Parathyroid adenoma (tissue), 2 donors: Measurements from ENCODE around the gene PAWR.

Experiments
- H2AFZ ChIP-seq: fragments of 300-600 bp; sonication (generic); one replicate; pipeline ENCODE4 v1.7.0; 2017; ENCODE audit warnings: antibody characterized with exemption, mild to moderate bottlenecking
- H3K27ac ChIP-seq: fragments of 300-600 bp; sonication (generic); one replicate; pipeline ENCODE4 v1.7.0; 2017
- H3K27me3 ChIP-seq: fragments of 300-600 bp; sonication (generic); one replicate; pipeline ENCODE4 v1.7.0; 2017; ENCODE audit warnings: low read length; ENCODE audit not compliant: control insufficient read depth, insufficient read depth
- H3K36me3 ChIP-seq: fragments of 300-600 bp; sonication (generic); one replicate; pipeline ENCODE4 v1.7.0; 2017; ENCODE audit warnings: low read length; ENCODE audit not compliant: control insufficient read depth, insufficient read depth
- H3K4me1 ChIP-seq: fragments of 300-600 bp; sonication (generic); one replicate; pipeline ENCODE4 v1.7.0; 2017; ENCODE audit warnings: control low read depth
- H3K4me2 ChIP-seq: fragments of 300-600 bp; sonication (generic); one replicate; pipeline ENCODE4 v1.7.0; 2017; ENCODE audit warnings: low read length
- H3K4me3 ChIP-seq: fragments of 300-600 bp; sonication (generic); one replicate; pipeline ENCODE4 v1.7.0; 2017; ENCODE audit warnings: low read depth, low read length
- H3K79me2 ChIP-seq: fragments of 300-600 bp; sonication (generic); one replicate; pipeline ENCODE4 v1.7.0; 2017; ENCODE audit warnings: control low read depth
- H3K9ac ChIP-seq: fragments of 300-600 bp; sonication (generic); one replicate; pipeline ENCODE4 v1.7.0; 2017; ENCODE audit warnings: mild to moderate bottlenecking
- H3K9me3 ChIP-seq: fragments of 300-600 bp; sonication (generic); one replicate; pipeline ENCODE4 v1.7.0; 2017; ENCODE audit warnings: low read length; ENCODE audit not compliant: control insufficient read depth
- TF ChIP-seq, protein P1 (sequence below): fragments of 300-600 bp; sonication (generic); IDR thresholded peaks from one replicate; pipeline ENCODE4 v1.7.0; 2017; ENCODE audit warnings: antibody characterized with exemption, mild to moderate bottlenecking
- donor health status: primary hyperparathyroidism.

PAWR gene, protein sequence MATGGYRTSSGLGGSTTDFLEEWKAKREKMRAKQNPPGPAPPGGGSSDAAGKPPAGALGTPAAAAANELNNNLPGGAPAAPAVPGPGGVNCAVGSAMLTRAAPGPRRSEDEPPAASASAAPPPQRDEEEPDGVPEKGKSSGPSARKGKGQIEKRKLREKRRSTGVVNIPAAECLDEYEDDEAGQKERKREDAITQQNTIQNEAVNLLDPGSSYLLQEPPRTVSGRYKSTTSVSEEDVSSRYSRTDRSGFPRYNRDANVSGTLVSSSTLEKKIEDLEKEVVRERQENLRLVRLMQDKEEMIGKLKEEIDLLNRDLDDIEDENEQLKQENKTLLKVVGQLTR

DNA sequence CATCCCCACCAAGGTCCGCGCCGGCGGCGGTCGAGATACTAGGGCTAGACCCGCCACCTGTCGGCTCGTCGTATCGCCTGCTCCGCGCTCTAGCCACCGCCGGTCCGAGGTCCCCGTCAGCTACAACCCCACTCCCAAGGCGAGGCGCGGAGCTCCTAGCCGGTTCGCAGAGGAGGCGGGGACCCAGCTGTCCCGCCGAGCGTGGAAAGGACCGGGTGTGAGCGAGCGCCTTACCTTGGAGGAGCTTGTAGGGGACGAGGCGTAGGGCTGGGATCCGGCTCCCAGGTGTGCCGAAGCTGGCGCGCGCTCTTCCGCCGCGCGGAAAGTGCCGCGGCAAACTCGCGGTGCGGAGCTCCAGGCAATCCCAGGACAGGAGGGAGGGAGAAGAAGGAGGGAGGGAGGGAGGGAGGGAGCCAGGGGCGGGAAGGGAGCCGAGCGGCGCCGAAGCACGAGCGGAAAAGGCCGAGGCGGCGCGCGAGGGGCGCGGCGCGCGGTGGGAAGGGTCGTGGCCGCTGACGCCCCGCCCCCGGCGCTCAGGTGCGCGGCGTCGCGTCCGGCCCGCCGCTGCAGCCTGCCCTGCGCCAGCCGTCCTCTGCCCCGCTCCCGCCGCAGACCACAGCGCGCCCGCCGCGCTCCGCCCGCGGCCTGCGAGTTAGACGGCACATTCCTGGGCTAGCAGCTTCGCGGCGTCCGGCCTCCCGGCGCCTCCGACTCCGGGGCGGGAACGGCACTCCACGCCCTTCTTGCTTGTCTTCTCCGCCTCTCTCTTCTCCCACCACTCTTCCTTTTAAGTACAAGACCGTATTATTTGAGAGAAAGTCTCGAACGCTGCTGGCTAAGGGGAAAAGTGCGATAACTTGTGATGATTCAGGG is at the start of gene PAWR:
TSS of gene PAWR (minus strand) at position 327 of the 873 bp plus-strand sequence. CDS start 720 bp downstream, outside the sequence.
- Histone ChIP-seq H3K79me2 (peaks cover 22% of the 10 kb centered on the region), H3K27me3 (no peaks in the 10 kb centered on the region), H3K9me3 (no peaks in the 10 kb centered on the region), H3K9ac (peak within 1 kb of the TSS; percentile 82), H3K36me3 (no peaks in the 10 kb centered on the region), H3K27ac (peak within 1 kb of the TSS; percentile 93), H3K4me2 (peak within 1 kb of the TSS; percentile 91), H2AFZ (peak within 1 kb of the TSS; percentile 92), H3K4me1 (peaks cover 18% of the 10 kb centered on the region), H3K4me3 (peak within 1 kb of the TSS; percentile 92)
- TF ChIP-seq, protein P1, sequence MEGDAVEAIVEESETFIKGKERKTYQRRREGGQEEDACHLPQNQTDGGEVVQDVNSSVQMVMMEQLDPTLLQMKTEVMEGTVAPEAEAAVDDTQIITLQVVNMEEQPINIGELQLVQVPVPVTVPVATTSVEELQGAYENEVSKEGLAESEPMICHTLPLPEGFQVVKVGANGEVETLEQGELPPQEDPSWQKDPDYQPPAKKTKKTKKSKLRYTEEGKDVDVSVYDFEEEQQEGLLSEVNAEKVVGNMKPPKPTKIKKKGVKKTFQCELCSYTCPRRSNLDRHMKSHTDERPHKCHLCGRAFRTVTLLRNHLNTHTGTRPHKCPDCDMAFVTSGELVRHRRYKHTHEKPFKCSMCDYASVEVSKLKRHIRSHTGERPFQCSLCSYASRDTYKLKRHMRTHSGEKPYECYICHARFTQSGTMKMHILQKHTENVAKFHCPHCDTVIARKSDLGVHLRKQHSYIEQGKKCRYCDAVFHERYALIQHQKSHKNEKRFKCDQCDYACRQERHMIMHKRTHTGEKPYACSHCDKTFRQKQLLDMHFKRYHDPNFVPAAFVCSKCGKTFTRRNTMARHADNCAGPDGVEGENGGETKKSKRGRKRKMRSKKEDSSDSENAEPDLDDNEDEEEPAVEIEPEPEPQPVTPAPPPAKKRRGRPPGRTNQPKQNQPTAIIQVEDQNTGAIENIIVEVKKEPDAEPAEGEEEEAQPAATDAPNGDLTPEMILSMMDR, result peak; percentile 28

DNA sequence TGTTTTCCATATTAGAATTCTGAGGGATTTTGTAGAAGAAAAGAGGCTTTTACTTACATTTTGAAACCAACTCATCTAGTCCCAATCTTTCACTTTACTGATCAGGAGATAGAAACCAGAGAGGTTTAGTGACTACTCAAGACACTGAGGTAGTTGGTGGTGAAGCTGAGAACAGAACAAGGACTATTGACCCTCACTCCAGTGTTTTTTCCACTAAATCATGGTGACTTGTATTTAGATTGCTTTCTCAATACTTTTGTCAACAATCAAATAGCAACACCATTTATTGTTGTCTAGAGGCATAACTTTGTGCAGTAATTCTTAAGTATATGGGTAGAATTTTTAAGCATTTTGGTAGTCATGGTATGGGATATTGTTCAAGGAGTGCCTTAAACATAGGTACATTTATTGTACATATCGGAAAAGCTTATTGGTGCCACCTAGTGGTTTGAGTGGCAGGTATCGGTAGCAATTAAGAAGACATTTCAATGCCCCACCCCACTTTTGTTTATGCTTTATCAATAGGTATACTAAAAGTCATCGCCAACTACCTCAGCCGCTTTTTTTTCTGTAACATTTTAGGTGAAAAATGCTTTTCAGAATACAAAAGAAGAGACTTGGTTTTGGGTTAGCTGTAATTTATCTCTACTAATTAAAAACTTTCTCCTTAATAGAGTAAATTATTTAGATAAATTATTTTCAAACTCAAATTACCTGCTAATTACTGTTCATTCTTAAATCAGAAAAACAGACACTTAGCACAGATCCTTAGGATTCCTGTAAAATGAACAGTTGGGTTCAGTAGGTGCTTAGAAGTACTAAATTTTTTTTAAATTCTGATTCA is 47.3 kb upstream of the PAWR start:
- Histone ChIP-seq H3K27me3 (no peaks in the 10 kb centered on the region), H3K9ac (no peak overlapping the region), H3K36me3 (no peaks in the 10 kb centered on the region), H3K4me2 (no peak overlapping the region), H2AFZ (peak overlapping the region; percentile 63), H3K9me3 (no peaks in the 10 kb centered on the region), H3K27ac (no peak overlapping the region), H3K79me2 (no peaks in the 10 kb centered on the region), H3K4me1 (no peaks in the 10 kb centered on the region), H3K4me3 (no peak overlapping the region)
- TF ChIP-seq, protein P1, result peak; percentile 79

DNA sequence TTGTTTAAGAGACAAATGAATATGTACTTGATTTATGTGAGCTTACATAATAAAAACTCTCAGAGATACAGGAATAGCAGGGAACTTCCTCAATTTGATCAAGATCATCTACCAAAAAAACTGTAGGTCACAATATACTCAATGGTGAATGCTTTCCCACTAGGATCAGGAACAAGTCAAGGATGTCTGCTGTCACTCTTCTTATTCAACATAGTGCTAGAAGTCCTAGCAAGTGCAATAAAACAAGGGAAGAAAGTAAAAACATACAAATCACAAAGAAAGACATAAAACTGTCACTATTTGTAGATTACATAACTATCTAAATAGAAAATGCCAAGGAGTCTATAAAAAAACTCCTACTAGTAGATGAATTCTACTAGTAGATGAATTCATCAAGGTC is 41.9 kb upstream of the PAWR start:
- Histone ChIP-seq H3K9me3 (no peaks in the 10 kb centered on the region), H3K79me2 (no peaks in the 10 kb centered on the region), H3K36me3 (no peaks in the 10 kb centered on the region), H3K4me3 (no peak overlapping the region), H3K9ac (no peak overlapping the region), H3K4me2 (no peak overlapping the region), H3K27ac (no peak overlapping the region), H3K4me1 (no peaks in the 10 kb centered on the region), H2AFZ (no peak overlapping the region), H3K27me3 (no peaks in the 10 kb centered on the region)
- TF ChIP-seq, protein P1, result no peak

DNA sequence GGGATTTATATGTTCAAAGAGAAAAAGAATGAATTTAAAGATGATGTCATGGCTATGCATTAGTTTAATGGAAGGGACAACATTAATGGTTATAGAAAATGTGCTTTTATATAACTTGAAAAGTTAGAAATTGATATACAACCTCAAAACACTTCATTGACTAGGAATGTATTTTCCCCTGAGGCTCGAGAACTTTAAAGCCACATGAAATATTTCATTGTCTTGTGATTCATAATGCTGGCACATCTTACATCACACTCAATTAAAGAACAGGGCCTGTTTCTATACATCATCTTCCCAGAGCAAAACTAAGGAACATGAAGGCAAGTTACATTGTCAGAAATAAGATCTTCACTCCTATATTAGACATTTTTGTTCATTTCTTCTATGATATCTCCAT is 35.2 kb upstream of the PAWR start:
- no peak overlapping the region for H3K4me2 ChIP-seq
- no peaks in the 10 kb centered on the region for H3K79me2 ChIP-seq
- H3K9me3 ChIP-seq, result no peaks in the 10 kb centered on the region
- H3K27ac ChIP-seq, result no peak overlapping the region
- no peak overlapping the region for H3K4me3 ChIP-seq
- TF ChIP-seq, protein P1, result no peak
- H2AFZ ChIP-seq, result no peak overlapping the region
- H3K9ac ChIP-seq, result no peak overlapping the region
- no peaks in the 10 kb centered on the region for H3K4me1 ChIP-seq
- no peaks in the 10 kb centered on the region for H3K36me3 ChIP-seq
- no peaks in the 10 kb centered on the region for H3K27me3 ChIP-seq
